HCT116 (cell line): ENCODE measurements around the gene NAT10.

Experiments used
- CEBPB ChIP-seq: IDR thresholded peaks from 2 replicates; pipeline ENCODE4 v1.6.1; 2012; ENCODE audit warnings: low read depth
- EZH2 ChIP-seq: fragments of 200-600 bp; sonication (generic); IDR thresholded peaks from 2 replicates; pipeline ENCODE4 v1.6.1; 2017; ENCODE audit warnings: antibody characterized with exemption, mixed run types
- EZH2phosphoT487 ChIP-seq: fragments of 200-600 bp; IDR thresholded peaks from 2 replicates; pipeline ENCODE4 v1.6.1; 2018; ENCODE audit warnings: antibody characterized with exemption, borderline replicate concordance
- POLR2A ChIP-seq: IDR thresholded peaks from 2 replicates; pipeline ENCODE4 v1.7.0; 2011; ENCODE audit warnings: borderline replicate concordance; ENCODE audit not compliant: insufficient read depth, insufficient read length; ENCODE audit errors: extremely low read depth
- POLR2AphosphoS5 ChIP-seq: IDR thresholded peaks from 2 replicates; pipeline ENCODE4 v1.6.1; 2011; ENCODE audit warnings: mild to moderate bottlenecking, low read depth, low read length, moderate library complexity
- SRF ChIP-seq: IDR thresholded peaks from 2 replicates; pipeline ENCODE4 v1.6.1; 2012; ENCODE audit warnings: low read depth
- YY1 ChIP-seq: IDR thresholded peaks from 2 replicates; pipeline ENCODE4 v1.6.1; 2011; ENCODE audit warnings: low read length, low read depth, moderate library complexity, mild to moderate bottlenecking; ENCODE audit not compliant: insufficient replicate concordance; ENCODE audit errors: extremely low read depth
- TF ChIP-seq, protein P1 (sequence below), 3 experiments: fragments of 200-600 bp in 1 of 3; sonication (generic) in 1 of 3; IDR thresholded peaks in 2 of 3; conservative IDR thresholded peaks in 1 of 3; 2 replicates each; pipeline ENCODE4 v1.5.1; 2012 to 2017; ENCODE audit warnings: low read depth in 2 of 3, low read length in 2 of 3, antibody characterized with exemption in 1 of 3, borderline replicate concordance in 1 of 3, control low read depth in 1 of 3, mild to moderate bottlenecking in 1 of 3, mixed read lengths in 1 of 3, mixed run types in 1 of 3, moderate library complexity in 1 of 3; ENCODE audit not compliant: insufficient read depth in 1 of 3
- TF ChIP-seq, protein P2 (sequence below): IDR thresholded peaks from 2 replicates; pipeline ENCODE4 v1.6.1; 2012
- TF ChIP-seq, protein P3 (sequence below): IDR thresholded peaks from 2 replicates; pipeline ENCODE4 v1.6.1; 2012; ENCODE audit warnings: low read depth

DNA sequence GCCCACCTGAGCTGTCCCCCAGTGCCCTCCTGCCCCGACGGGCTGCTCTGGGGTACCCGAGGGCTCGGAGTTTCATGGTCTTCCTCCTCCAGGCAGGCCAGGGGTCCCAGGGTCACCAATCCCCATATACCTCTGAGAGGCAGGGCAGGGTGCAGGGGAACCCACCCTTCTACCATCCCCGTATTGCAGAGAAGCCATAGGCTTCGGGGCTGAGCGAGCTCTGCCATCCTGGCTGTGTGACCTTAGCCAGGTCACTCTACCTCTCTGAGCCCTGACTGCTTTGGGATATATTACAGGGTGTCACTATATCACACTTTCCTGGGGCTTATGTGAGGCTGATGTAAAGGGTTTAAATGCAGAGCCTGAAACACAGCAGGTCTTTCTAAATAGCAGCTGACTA, 57.4 kb downstream of the NAT10 start:
- TF ChIP-seq, protein P1, sequence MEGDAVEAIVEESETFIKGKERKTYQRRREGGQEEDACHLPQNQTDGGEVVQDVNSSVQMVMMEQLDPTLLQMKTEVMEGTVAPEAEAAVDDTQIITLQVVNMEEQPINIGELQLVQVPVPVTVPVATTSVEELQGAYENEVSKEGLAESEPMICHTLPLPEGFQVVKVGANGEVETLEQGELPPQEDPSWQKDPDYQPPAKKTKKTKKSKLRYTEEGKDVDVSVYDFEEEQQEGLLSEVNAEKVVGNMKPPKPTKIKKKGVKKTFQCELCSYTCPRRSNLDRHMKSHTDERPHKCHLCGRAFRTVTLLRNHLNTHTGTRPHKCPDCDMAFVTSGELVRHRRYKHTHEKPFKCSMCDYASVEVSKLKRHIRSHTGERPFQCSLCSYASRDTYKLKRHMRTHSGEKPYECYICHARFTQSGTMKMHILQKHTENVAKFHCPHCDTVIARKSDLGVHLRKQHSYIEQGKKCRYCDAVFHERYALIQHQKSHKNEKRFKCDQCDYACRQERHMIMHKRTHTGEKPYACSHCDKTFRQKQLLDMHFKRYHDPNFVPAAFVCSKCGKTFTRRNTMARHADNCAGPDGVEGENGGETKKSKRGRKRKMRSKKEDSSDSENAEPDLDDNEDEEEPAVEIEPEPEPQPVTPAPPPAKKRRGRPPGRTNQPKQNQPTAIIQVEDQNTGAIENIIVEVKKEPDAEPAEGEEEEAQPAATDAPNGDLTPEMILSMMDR (IDR thresholded peaks at IDR 0.05 in 2 of 3, conservative IDR thresholded peaks at IDR 0.05 in 1 of 3; ENCODE audit: borderline replicate concordance in 1 of 3, insufficient read depth in 1 of 3, low read depth in 2 of 3, low read length in 2 of 3): no peak
- TF ChIP-seq EZH2 (no peak), POLR2AphosphoS5 (no peak), EZH2phosphoT487 (no peak), CEBPB (no peak), POLR2A (no peak), SRF (no peak), YY1 (no peak)
- TF ChIP-seq, protein P2, sequence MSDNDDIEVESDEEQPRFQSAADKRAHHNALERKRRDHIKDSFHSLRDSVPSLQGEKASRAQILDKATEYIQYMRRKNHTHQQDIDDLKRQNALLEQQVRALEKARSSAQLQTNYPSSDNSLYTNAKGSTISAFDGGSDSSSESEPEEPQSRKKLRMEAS: no peak
- TF ChIP-seq, protein P3, sequence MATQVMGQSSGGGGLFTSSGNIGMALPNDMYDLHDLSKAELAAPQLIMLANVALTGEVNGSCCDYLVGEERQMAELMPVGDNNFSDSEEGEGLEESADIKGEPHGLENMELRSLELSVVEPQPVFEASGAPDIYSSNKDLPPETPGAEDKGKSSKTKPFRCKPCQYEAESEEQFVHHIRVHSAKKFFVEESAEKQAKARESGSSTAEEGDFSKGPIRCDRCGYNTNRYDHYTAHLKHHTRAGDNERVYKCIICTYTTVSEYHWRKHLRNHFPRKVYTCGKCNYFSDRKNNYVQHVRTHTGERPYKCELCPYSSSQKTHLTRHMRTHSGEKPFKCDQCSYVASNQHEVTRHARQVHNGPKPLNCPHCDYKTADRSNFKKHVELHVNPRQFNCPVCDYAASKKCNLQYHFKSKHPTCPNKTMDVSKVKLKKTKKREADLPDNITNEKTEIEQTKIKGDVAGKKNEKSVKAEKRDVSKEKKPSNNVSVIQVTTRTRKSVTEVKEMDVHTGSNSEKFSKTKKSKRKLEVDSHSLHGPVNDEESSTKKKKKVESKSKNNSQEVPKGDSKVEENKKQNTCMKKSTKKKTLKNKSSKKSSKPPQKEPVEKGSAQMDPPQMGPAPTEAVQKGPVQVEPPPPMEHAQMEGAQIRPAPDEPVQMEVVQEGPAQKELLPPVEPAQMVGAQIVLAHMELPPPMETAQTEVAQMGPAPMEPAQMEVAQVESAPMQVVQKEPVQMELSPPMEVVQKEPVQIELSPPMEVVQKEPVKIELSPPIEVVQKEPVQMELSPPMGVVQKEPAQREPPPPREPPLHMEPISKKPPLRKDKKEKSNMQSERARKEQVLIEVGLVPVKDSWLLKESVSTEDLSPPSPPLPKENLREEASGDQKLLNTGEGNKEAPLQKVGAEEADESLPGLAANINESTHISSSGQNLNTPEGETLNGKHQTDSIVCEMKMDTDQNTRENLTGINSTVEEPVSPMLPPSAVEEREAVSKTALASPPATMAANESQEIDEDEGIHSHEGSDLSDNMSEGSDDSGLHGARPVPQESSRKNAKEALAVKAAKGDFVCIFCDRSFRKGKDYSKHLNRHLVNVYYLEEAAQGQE: no peak
